HEK293T (cell line): ENCODE data around the gene ZNF81.
"Not testable (repeated sequence)": the region's sequence is repeated elsewhere in the genome, so short reads cannot be mapped to it uniquely, and the experiment has no call there.

Experiments
- CTCF ChIA-PET: fragments of 350-600 bp; formaldehyde crosslinking; extraction: SDS; loops from one replicate; lab custom pipeline; 2021; ENCODE audit warnings: antibody characterized with exemption, inconsistent platforms; lab: Yijun Ruan, JAX
- POLR2A ChIA-PET: fragments of 350-600 bp; formaldehyde crosslinking; extraction: SDS; loops from one replicate; lab custom pipeline; 2020; ENCODE audit warnings: antibody characterized with exemption, inconsistent platforms; lab: Yijun Ruan, JAX
- DNase-seq: peaks from one replicate; pipeline ENCODE4 v3.0.0; 2012; ENCODE audit warnings: mixed read lengths; ENCODE audit errors: extremely low spot score
- ARNT ChIP-seq: fragments of 450-650 bp; IDR thresholded peaks from 2 replicates; pipeline ENCODE4 v1.6.1; 2017; ENCODE audit warnings: mild to moderate bottlenecking
- BHLHE40 ChIP-seq: fragments of 450-650 bp; IDR thresholded peaks from 2 replicates; pipeline ENCODE4 v1.6.1; 2016; ENCODE audit warnings: mild to moderate bottlenecking, moderate library complexity, borderline replicate concordance
- CTBP1 ChIP-seq: fragments of 450-650 bp; IDR thresholded peaks from 2 replicates; pipeline ENCODE4 v1.6.1; 2016; ENCODE audit warnings: borderline replicate concordance
- ELF4 ChIP-seq: fragments of 450-650 bp; IDR thresholded peaks from 2 replicates; pipeline ENCODE4 v1.6.1; 2017; ENCODE audit warnings: antibody characterized with exemption
- FOXA1 ChIP-seq: fragments of 450-650 bp; IDR thresholded peaks from 2 replicates; pipeline ENCODE4 v1.6.1; 2016; ENCODE audit warnings: mild to moderate bottlenecking
- FOXK2 ChIP-seq: fragments of 450-650 bp; IDR thresholded peaks from 2 replicates; pipeline ENCODE4 v1.6.1; 2016; ENCODE audit warnings: mild to moderate bottlenecking
- FOXM1 ChIP-seq: fragments of 450-650 bp; IDR thresholded peaks from 2 replicates; pipeline ENCODE4 v1.6.1; 2017; ENCODE audit warnings: mild to moderate bottlenecking, borderline replicate concordance
- HDGF ChIP-seq: fragments of 450-650 bp; IDR thresholded peaks from 2 replicates; pipeline ENCODE4 v1.6.1; 2017; ENCODE audit warnings: antibody characterized with exemption, borderline replicate concordance
- L3MBTL2 ChIP-seq: fragments of 450-650 bp; conservative IDR thresholded peaks from 2 replicates; pipeline ENCODE4 v1.6.1; 2016; ENCODE audit warnings: mild to moderate bottlenecking
- LEF1 ChIP-seq: fragments of 450-650 bp; IDR thresholded peaks from 2 replicates; pipeline ENCODE4 v1.6.1; 2017; ENCODE audit warnings: mild to moderate bottlenecking, borderline replicate concordance
- NFRKB ChIP-seq: fragments of 450-650 bp; IDR thresholded peaks from 2 replicates; pipeline ENCODE4 v1.6.1; 2016; ENCODE audit warnings: mild to moderate bottlenecking, moderate library complexity
- SP1 ChIP-seq: fragments of 450-650 bp; IDR thresholded peaks from 2 replicates; pipeline ENCODE4 v1.6.1; 2017
- SUZ12 ChIP-seq: fragments of 450-650 bp; IDR thresholded peaks from 2 replicates; pipeline ENCODE4 v1.6.1; 2016; ENCODE audit warnings: mild to moderate bottlenecking
- TARDBP ChIP-seq: fragments of 450-650 bp; IDR thresholded peaks from 2 replicates; pipeline ENCODE4 v1.6.1; 2016
- ZNF384 ChIP-seq: fragments of 450-650 bp; IDR thresholded peaks from 2 replicates; pipeline ENCODE4 v1.6.1; 2016
- TF ChIP-seq, protein P1 (sequence below): fragments of 450-650 bp; IDR thresholded peaks from 2 replicates; pipeline ENCODE4 v1.6.1; 2016

ZNF81 gene

DNA sequence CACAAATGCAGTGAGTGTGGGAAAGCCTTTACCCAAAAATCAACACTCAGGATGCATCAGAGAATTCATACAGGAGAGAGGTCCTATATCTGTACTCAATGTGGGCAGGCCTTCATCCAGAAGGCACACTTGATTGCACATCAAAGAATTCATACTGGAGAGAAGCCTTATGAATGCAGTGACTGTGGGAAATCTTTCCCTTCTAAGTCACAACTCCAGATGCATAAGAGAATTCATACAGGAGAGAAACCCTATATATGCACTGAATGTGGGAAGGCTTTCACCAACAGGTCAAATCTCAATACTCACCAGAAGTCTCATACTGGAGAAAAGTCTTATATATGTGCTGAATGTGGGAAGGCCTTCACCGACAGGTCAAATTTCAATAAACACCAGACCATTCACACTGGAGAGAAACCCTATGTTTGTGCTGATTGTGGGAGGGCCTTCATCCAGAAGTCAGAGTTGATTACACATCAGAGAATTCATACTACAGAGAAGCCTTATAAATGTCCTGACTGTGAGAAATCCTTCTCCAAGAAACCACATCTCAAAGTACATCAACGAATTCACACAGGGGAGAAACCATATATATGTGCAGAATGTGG is 79.3 kb downstream of the ZNF81 start:
- DNase-seq: no peak
- CTCF ChIA-PET: no interaction called here
- POLR2A ChIA-PET: no interaction called here
- no peak for TF ChIP-seq SUZ12
- TF ChIP-seq ELF4: no peak
- no peak for TF ChIP-seq BHLHE40
- TF ChIP-seq LEF1: no peak
- TF ChIP-seq FOXA1: no peak
- TF ChIP-seq SP1: no peak
- TF ChIP-seq L3MBTL2: no peak
- no peak for TF ChIP-seq TARDBP
- TF ChIP-seq ZNF384: no peak
- no peak for TF ChIP-seq NFRKB
- no peak for TF ChIP-seq ARNT
- TF ChIP-seq FOXK2: no peak

DNA sequence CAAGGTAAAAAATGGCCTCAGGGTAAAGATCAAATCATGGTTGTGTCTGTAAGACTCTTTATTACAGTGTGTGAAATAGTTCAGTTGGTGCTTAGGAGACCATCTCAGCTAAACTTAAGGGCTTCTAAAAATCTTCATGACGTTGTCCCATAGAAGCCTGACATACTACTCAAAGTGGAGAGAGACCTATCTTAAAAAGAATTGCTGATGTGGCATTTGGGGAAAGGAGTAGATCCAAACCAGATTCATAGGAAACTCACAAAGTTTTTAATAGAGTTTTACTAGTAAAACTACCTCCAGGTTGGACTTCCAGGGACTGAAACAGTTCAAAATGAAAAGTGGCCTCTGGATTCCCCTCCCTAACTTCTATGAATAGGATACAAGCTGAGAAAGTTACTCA is 81.6 kb downstream of the ZNF81 start:
- no peak for DNase-seq
- ChIA-PET POLR2A (no interaction called here), CTCF (no interaction called here)
- TF ChIP-seq TARDBP (no peak), FOXM1 (no peak)
- TF ChIP-seq, protein P1, sequence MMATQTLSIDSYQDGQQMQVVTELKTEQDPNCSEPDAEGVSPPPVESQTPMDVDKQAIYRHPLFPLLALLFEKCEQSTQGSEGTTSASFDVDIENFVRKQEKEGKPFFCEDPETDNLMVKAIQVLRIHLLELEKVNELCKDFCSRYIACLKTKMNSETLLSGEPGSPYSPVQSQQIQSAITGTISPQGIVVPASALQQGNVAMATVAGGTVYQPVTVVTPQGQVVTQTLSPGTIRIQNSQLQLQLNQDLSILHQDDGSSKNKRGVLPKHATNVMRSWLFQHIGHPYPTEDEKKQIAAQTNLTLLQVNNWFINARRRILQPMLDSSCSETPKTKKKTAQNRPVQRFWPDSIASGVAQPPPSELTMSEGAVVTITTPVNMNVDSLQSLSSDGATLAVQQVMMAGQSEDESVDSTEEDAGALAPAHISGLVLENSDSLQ: no peak

DNA sequence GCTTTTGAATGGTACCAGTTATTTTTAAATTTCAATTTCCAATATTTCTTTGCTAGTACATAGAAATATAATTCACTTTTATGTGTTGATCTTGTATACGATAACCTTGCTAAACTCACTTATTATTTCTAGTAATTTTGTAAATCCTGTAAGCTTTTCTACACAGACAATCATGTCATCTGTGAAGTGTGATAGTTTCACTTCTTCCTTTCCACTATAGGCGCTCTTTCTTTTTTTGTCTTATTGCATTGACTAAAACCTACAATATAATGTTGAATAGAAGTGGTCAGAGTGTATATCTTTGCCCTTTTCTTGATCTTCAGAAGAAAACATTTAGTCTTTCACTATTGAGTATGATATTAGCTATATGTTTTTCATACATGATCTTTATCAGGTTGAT is 90.5 kb downstream of the ZNF81 start:
- ChIA-PET CTCF (no interaction called here), POLR2A (no interaction called here)
- TF ChIP-seq NFRKB: no peak
- no peak for TF ChIP-seq ZNF384
- no peak for TF ChIP-seq L3MBTL2
- TF ChIP-seq CTBP1: no peak
- no peak for TF ChIP-seq LEF1
- no peak for TF ChIP-seq FOXK2
- DNase-seq: no peak

DNA sequence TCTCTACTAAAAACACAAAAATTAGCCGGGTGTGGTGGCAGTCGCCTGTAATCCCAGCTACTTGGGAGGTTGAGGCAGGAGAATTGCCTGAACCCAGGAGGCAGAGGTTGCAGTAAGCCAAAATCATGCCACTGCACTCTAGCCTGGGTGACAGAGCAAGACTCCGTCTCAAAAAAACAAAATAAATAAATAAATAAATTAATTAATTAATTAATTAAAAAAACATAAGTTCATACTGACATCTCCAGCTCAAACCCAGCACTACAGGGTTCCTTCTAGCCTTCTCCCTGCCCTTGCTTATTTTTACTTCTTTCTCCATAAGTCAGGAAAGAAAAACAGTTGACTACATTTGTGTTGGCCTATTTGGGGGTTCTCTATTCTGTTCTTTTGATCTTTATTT is 95.3 kb downstream of the ZNF81 start:
- POLR2A ChIA-PET, DNase-seq: not testable (repeated sequence)
- CTCF ChIA-PET: interaction anchor here (0.5 kb wide), 1 partner anchor 435 kb away, joined by 4 read pairs; no protein-coding TSS in a partner anchor

DNA sequence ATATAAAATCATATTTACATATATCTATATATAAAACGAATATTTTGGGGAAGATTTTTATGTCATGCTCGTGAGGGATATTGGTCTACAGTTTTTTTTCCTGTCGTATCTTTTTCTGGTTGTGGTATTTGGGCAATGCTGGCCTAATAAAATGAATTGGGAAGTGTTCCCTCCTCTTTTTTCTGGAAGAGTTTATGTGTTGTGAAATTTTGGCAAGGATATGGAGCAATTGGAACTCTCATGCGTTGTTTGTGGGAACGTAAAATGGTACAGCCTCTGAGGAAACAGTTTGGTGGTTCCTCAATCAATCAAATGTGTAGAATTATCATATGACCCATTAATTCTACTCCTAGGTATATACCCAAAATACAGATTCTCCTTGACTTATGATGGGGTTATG is 97.2 kb downstream of the ZNF81 start:
- ChIA-PET CTCF (no interaction called here), POLR2A (no interaction called here)
- no peak for DNase-seq
- TF ChIP-seq SUZ12 (no peak), HDGF (no peak), TARDBP (no peak), L3MBTL2 (no peak), FOXK2 (no peak), BHLHE40 (no peak), CTBP1 (no peak), ARNT (no peak), SP1 (no peak), ZNF384 (no peak), FOXM1 (no peak), NFRKB (no peak), ELF4 (no peak), FOXA1 (no peak), LEF1 (no peak)
- TF ChIP-seq, protein P1: no peak

DNA sequence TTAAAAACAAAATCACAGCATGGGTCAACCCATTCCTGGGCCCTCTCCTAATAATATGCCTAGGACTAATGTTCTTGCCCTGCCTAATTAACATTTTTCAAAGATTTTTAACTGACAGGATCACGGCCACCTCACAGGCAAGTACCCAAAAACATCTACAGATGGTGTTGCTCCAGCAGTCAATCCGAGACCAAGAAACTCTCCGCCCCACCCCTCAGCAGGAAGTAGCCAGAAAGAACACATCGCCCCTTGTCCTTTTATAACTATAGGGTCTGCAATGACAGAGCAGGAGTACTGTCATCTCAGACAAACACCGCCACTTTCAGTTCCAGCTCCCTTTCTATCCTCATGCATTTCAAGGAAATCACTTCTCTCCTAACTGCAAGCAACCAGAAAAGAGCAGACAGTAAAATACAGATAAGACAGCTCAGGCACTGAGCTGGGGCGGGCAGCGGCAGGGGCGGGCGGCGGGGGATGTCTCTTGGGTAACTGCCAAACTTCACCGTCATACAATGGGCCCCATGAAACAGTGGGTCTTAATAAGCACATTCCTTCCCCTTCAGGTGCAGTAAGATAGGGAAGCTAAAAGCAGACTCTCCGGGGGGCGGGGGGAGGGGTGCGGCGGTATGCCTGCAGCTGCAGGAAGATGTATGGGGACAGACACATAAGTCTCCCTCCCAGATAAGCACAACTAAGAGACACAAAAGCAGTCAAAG is 99.7 kb downstream of the ZNF81 start:
- DNase-seq: no peak
- TF ChIP-seq BHLHE40 (no peak), NFRKB (no peak), L3MBTL2 (no peak), FOXM1 (no peak), SUZ12 (no peak), CTBP1 (no peak), ZNF384 (no peak), FOXA1 (no peak), TARDBP (no peak), FOXK2 (no peak)
- TF ChIP-seq, protein P1: no peak
- ChIA-PET CTCF (no interaction called here), POLR2A (no interaction called here)

DNA sequence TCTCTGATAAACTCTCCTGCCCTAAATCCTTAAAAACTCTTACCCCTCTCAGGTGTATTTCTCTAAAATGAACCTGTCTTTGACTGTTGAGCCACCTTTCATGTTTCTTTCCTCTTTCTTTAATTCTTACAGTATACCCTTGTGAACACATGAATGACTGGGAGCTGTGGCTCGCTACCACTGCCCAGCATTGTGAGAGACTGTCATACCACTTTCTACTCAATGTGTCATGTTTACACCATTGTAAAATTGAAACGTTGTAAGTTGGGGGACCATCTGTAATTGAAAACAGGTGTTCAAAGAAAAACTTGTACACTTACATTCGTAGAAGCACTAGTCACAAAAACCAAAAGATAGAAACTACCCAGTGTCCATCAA is 100.2 kb downstream of the ZNF81 start:
- DNase-seq: no peak
- TF ChIP-seq HDGF (no peak), BHLHE40 (no peak), L3MBTL2 (no peak), SUZ12 (no peak)
- ChIA-PET CTCF (no interaction called here), POLR2A (no interaction called here)
